ENCODE results near the gene RCL1. TPM values are rescaled to one million over a fixed set of nuclear protein-coding genes. Genes with fewer than 3 reads are reported as not detected.

RCL1 gene
- polyA plus RNA-seq, 1 donor (not counting 4 experiments of a cell fraction or from before 2014, with no cell fraction given) = 16.6 TPM

- Histone ChIP-seq H2AFZ (ENCODE audit: control insufficient read depth, low read length) (no peak overlapping the region), H3K9ac (ENCODE audit: control insufficient read depth, extremely low read depth, insufficient read depth, low read length) (no peak overlapping the region), H3K4me1 (ENCODE audit: control insufficient read depth, extremely low read depth, insufficient read depth, low read length) (peaks cover 8% of the 10 kb centered on the region), H4K20me1 (ENCODE audit: control insufficient read depth, extremely low read depth, insufficient read depth, low read length) (no peaks in the 10 kb centered on the region), H3K4me3 (ENCODE audit: control insufficient read depth in 2 of 3, extremely low read depth in 1 of 3, insufficient read depth in 2 of 3, low read depth in 1 of 3, low read length in 3 of 3) (no peak overlapping the region), H3K36me3 (ENCODE audit: control insufficient read depth in 2 of 2, extremely low read depth in 1 of 2, insufficient read depth in 2 of 2, low read length in 2 of 2) (no peaks in the 10 kb centered on the region), H3K4me2 (ENCODE audit: control insufficient read depth, extremely low read depth, insufficient read depth, low read depth, low read length) (no peak overlapping the region), H3K9me3 (ENCODE audit: control insufficient read depth, low read depth, low read length) (no peaks in the 10 kb centered on the region), H3K79me2 (ENCODE audit: control insufficient read depth, insufficient read depth, low read length) (no peaks in the 10 kb centered on the region), H3K27ac (ENCODE audit: control insufficient read depth, insufficient read depth, low read length) (no peak overlapping the region), H3K9me1 (ENCODE audit: control insufficient read depth, extremely low read depth, insufficient read depth, low read length) (no peaks in the 10 kb centered on the region), H3K27me3 (ENCODE audit: control insufficient read depth, extremely low read depth, insufficient read depth, low read length) (no peaks in the 10 kb centered on the region)
- DNase-seq (ENCODE audit: low read depth, low spot score) = no peak
- no peak for TF ChIP-seq EZH2 (IDR thresholded peaks at IDR 0.05; ENCODE audit: low read length)
- no peak for TF ChIP-seq CTCF (optimal IDR thresholded peaks at IDR 0.05 in 1 of 3, IDR thresholded peaks at IDR 0.05 in 1 of 3, conservative IDR thresholded peaks at IDR 0.05 in 1 of 3; ENCODE audit: extremely low read depth in 1 of 3, insufficient read depth in 2 of 3, low read length in 3 of 3)
- dilution Hi-C loops (cut with MboI; ENCODE audit: extremely low pct_ligation_motif_present, low sequenced_read_pairs) = no loop called here
- peak; percentile 58 for FAIRE-seq
Measured at GRCh38 chr9:4755026-4755609, 37.6 kb upstream of the RCL1 start.

GRCh38 chr9:4756420-4756819 is 36.3 kb upstream of the RCL1 start:
- H3K4me2 ChIP-seq (ENCODE audit: control insufficient read depth, extremely low read depth, insufficient read depth, low read depth, low read length) = no peak overlapping the region
- H2AFZ ChIP-seq (ENCODE audit: control insufficient read depth, low read length) = no peak overlapping the region
- no peak overlapping the region for H3K9ac ChIP-seq (ENCODE audit: control insufficient read depth, extremely low read depth, insufficient read depth, low read length)
- peaks cover 8% of the 10 kb centered on the region for H3K4me1 ChIP-seq (ENCODE audit: control insufficient read depth, extremely low read depth, insufficient read depth, low read length)
- H3K79me2 ChIP-seq (ENCODE audit: control insufficient read depth, insufficient read depth, low read length) = no peaks in the 10 kb centered on the region
- no peaks in the 10 kb centered on the region for H3K9me3 ChIP-seq (ENCODE audit: control insufficient read depth, low read depth, low read length)
- H3K4me3 ChIP-seq (ENCODE audit: control insufficient read depth in 2 of 3, extremely low read depth in 1 of 3, insufficient read depth in 2 of 3, low read depth in 1 of 3, low read length in 3 of 3) = no peak overlapping the region
- no peak for TF ChIP-seq CTCF (optimal IDR thresholded peaks at IDR 0.05 in 1 of 3, IDR thresholded peaks at IDR 0.05 in 1 of 3, conservative IDR thresholded peaks at IDR 0.05 in 1 of 3; ENCODE audit: extremely low read depth in 1 of 3, insufficient read depth in 2 of 3, low read length in 3 of 3)
- TF ChIP-seq EZH2 (IDR thresholded peaks at IDR 0.05; ENCODE audit: low read length) = no peak
- DNase-seq (ENCODE audit: low read depth, low spot score) (no peak), FAIRE-seq (no peak)
- no peaks in the 10 kb centered on the region for H3K36me3 ChIP-seq (ENCODE audit: control insufficient read depth in 2 of 2, extremely low read depth in 1 of 2, insufficient read depth in 2 of 2, low read length in 2 of 2)
- no peaks in the 10 kb centered on the region for H4K20me1 ChIP-seq (ENCODE audit: control insufficient read depth, extremely low read depth, insufficient read depth, low read length)
- H3K27ac ChIP-seq (ENCODE audit: control insufficient read depth, insufficient read depth, low read length) = no peak overlapping the region
- no peaks in the 10 kb centered on the region for H3K9me1 ChIP-seq (ENCODE audit: control insufficient read depth, extremely low read depth, insufficient read depth, low read length)
- dilution Hi-C loops (cut with MboI; ENCODE audit: extremely low pct_ligation_motif_present, low sequenced_read_pairs) = no loop called here
- no peaks in the 10 kb centered on the region for H3K27me3 ChIP-seq (ENCODE audit: control insufficient read depth, extremely low read depth, insufficient read depth, low read length)
